Inflammatory macrophage (primary cell): ENCODE data around the gene HENMT1.
"Not testable (repeated sequence)": the region's sequence is repeated elsewhere in the genome, so short reads cannot be mapped to it uniquely, and the experiment has no call there.

ENCODE experiments used
- DNase-seq, 2 donors: peaks; one replicate each; pipeline ENCODE4 v3.0.0-alpha.2; 2020 to 2022
- total RNA-seq, 18 experiments: gene quantifications; one replicate each; lab custom pipeline; 2026; ENCODE audit warnings: mixed read lengths in 6 of 18, inconsistent platforms in 2 of 18; lab: John Stamatoyannopoulos, UW

The HENMT1 gene
- total RNA-seq: 0.87 to 14.8 (median 10.0) reads per million in 18 experiments

- peak; percentile 78 to 84 for DNase-seq
Measured at GRCh38 chr1:108661030-108661609, at the start of gene HENMT1. TSS of gene HENMT1 (minus strand) at chr1:108661093. CDS start at chr1:108659884, 1,209 bp downstream.

GRCh38 chr1:108708691-108709660 is 48.1 kb upstream of the HENMT1 start:
- DNase-seq: peak; percentile 36 to 40

GRCh38 chr1:108706643-108707042 is 45.8 kb upstream of the HENMT1 start:
- DNase-seq: no peak

- DNase-seq: no peak
Measured at GRCh38 chr1:108704496-108704895, 43.6 kb upstream of the HENMT1 start.

GRCh38 chr1:108703939-108704338 is 43.0 kb upstream of the HENMT1 start:
- peak in 1 of 2 donors; percentile 10 for DNase-seq

- not testable (repeated sequence) for DNase-seq
Measured at GRCh38 chr1:108702109-108702508, 41.2 kb upstream of the HENMT1 start.

GRCh38 chr1:108701176-108701849 is 40.4 kb upstream of the HENMT1 start:
- no peak for DNase-seq

- DNase-seq: peak; percentile 63 to 74
Measured at GRCh38 chr1:108699375-108700332, 38.8 kb upstream of the HENMT1 start.

- peak; percentile 8 to 36 for DNase-seq
Measured at GRCh38 chr1:108695535-108695934, 34.6 kb upstream of the HENMT1 start.

- DNase-seq: peak; percentile 58 to 73
Measured at GRCh38 chr1:108692724-108693655, 32.1 kb upstream of the HENMT1 start.

GRCh38 chr1:108691942-108692723 is 31.2 kb upstream of the HENMT1 start, which contains the start of gene PRPF38B:
TSS of gene PRPF38B (plus strand) at chr1:108692310. CDS start at chr1:108692592, 282 bp downstream.
- DNase-seq: peak; percentile 89 to 93

- no peak for DNase-seq
Measured at GRCh38 chr1:108691128-108691941, 30.4 kb upstream of the HENMT1 start.

- DNase-seq: no peak
Measured at GRCh38 chr1:108686614-108687313, 25.9 kb upstream of the HENMT1 start.

GRCh38 chr1:108685529-108685928 is 24.6 kb upstream of the HENMT1 start:
- no peak for DNase-seq

- DNase-seq: not testable (repeated sequence)
Measured at GRCh38 chr1:108681701-108682100, 20.8 kb upstream of the HENMT1 start.

- DNase-seq: peak; percentile 11 to 22
Measured at GRCh38 chr1:108679586-108680213, 18.8 kb upstream of the HENMT1 start.

GRCh38 chr1:108678706-108679105 is 17.8 kb upstream of the HENMT1 start:
- DNase-seq: peak; percentile 27 to 54

GRCh38 chr1:108671143-108671542 is 10.2 kb upstream of the HENMT1 start:
- no peak for DNase-seq
